SK-N-DZ (cell line): Measurements from ENCODE around the gene TFEB.

Experiments
- DNase-seq: peaks from one replicate; pipeline ENCODE4 v3.0.0-alpha.2; 2015; ENCODE audit warnings: low spot score

The TFEB gene

GRCh38 chr6:41675992-41676391 is 59.4 kb downstream of the TFEB start:
- no peak for DNase-seq

- DNase-seq, result no peak
Measured at GRCh38 chr6:41675176-41675775, 60.1 kb downstream of the TFEB start.

DNA sequence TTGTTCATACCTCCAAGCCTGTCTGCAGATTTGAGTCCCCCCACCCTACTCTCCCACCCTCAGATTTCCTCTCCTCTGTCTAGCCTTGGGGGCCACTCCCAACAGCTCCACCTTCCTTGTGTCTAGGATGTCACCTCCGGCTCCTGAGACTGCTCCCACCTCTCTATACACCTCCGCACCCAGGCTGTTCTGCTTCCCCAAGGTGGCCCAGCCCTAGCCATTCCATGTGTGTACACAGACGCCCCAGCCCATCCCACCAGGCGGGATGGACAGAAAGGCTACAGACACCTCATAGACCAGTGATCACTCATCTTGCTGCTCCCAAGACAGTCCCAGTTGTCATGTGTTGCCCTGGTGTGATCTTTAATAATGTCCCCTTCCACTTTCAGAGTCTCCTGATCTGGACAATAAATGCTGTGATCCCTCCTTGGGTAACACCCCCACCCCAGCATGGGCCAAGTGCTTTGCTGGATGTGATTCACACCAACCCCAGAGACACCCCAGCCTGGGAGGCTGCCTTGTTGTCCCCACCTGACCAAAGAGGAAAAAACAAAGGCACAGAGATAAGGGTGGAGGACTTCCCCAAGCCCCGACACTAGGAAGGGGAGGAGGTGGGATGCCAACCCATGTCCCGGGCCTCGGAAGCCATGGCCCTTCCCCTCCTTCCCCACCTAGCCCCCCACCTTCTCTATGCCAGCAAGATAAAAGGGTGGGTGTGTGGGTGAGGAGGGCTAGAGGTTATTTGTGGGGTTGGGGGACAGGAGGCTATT is 61.0 kb downstream of the TFEB start:
- DNase-seq, result no peak

GRCh38 chr6:41673704-41674000 is 61.8 kb downstream of the TFEB start:
- no peak for DNase-seq

GRCh38 chr6:41672816-41673703 is 62.3 kb downstream of the TFEB start:
- no peak for DNase-seq

DNA sequence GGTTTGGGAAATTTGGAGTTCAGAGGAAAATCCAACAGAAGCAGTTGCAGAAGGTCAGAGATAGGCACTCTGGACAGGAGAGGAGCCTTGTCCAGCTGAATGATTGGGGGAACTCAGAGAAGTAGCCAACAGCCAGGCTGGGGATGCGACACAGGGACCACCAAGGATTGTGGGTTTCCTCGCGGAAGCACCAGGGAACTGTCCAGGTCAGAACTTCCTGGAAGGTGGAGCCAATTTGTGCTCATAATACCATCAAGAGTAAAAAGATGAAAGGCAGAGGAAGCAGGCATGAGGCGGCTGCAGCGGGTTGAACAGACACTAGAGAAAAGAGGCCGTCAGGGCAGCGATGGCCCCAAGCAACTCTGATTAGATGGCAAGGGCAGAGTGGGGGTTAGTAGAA is 63.4 kb downstream of the TFEB start:
- no peak for DNase-seq

DNA sequence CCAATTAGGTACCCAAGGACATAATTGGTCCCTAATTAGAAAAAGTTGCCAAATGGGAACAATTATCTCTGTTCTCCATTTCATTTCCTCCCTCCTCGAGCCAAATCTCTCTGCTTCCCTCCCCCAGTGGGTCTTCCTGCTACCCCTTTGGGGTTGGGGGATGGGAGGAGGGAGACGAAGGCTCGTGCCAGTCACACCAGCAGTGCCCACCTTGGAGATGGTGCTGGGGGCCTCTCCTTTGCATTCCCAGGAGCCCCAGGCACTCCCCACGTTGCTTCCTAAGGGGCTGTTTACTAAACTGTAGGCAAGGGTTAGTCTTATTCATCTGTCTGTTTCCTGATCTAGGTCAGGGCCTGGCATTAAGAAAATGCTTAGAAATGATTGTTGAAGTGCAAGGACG is 64.0 kb downstream of the TFEB start:
- no peak for DNase-seq

GRCh38 chr6:41670703-41671360 is 64.6 kb downstream of the TFEB start:
- DNase-seq, result no peak

- no peak for DNase-seq
Measured at GRCh38 chr6:41668968-41669367, 66.4 kb downstream of the TFEB start.

- DNase-seq, result no peak
Measured at GRCh38 chr6:41667195-41667594, 68.2 kb downstream of the TFEB start.

GRCh38 chr6:41664271-41664670 is 71.1 kb downstream of the TFEB start:
- DNase-seq, result no peak

GRCh38 chr6:41663568-41663967 is 71.8 kb downstream of the TFEB start:
- no peak for DNase-seq

DNA sequence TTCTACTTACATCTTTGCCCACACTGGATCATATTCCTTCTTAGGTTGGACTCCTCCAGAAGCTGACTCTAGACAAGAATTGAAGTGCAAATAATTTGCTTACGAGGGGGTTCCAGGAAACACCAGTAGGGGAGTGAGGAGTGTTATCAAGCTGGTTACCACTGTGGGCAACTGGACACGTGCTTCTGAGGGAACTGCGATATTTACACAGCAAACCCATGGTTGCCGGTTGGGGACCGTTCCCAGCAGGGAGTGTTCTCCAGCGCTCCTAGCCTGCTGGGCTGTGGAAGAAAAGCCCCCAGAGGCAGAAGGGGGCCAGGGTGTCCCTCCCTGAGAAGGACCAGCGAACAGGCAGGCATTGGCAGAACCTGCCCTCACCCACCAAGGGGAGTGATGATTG is 75.5 kb downstream of the TFEB start:
- DNase-seq, result no peak

- no peak for DNase-seq
Measured at GRCh38 chr6:41658636-41659035, 76.8 kb downstream of the TFEB start.

- DNase-seq, result no peak
Measured at GRCh38 chr6:41657131-41658094, 78.0 kb downstream of the TFEB start.

DNA sequence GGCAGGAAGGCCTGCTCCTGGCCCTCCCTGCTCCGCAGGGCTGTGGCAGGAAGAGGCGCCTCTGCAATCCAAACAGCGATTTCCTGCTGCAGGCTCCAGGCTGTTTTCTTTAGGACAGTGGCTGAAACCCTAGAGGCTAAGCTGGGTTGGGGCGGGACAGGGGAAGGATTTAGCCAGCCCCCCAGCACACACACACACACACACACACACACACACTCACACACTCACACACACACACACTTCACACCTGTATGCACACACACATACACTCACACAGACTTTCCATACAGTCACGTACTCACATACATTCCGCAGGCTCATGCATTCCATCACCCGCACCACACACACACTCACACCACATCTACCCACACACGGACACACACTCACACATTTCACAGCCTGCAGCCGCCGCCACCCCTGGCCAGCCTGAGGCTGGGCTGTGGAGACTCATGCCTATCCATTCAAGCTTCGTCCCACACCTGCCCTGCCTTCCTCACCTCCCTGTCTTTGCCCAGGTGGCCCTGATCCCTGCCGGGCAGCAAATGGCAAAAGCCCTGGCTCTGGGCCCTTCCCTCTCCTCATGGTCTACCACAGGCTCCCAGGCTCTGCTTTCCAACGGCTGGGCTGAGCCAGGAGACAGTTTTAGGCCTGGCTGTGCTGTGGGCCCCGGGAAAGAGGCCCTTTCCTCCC is 79.3 kb downstream of the TFEB start:
- DNase-seq, result no peak

DNA sequence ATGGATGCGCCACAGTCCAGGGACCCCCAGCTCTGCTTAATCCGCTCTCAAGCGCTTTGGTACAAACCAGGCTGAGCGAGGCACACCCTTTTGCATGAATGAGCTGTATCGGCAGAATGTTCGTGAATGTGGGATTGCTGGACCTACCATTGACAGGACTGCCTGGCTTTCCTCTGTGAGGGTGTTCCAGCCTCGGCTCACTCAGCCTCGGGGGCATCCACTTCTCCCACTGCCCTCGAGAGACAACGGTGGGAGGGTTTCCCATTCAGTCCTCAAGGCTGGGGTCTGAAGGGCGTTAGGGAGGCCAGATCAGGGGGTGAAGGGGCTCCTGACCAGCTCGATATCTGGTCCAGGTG is 79.8 kb downstream of the TFEB start:
- no peak for DNase-seq

- no peak for DNase-seq
Measured at GRCh38 chr6:41655176-41655575, 80.2 kb downstream of the TFEB start.

DNA sequence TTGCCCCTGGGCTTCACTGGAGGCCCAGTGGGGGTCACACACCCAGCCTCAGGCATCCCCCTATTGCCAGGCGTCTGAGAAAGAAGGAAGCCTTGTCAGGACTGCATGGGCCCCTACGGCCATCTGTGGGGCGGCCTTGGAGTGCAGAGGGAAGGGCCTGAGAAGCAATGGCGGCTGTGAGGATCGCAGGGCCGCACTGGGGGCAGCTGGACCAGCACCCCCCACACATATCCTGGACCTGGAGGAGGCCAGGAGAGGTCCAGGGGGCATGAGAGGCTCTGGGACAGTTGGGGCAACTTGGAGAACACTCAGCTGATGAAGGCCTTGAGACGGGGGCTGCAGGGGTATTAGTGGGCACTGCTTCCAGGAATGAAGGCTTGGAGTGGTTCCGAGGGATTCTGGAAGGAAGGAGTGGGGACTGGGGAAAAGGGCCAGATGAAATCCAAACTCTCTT is 80.7 kb downstream of the TFEB start:
- no peak for DNase-seq

GRCh38 chr6:41654151-41654697 is 81.2 kb downstream of the TFEB start:
- DNase-seq, result no peak
